Liver (tissue), 9 donors: ENCODE results near the gene CRAMP1. TPM values are rescaled to one million over a fixed set of nuclear protein-coding genes. Genes with fewer than 3 reads are reported as not detected.

Source experiments
- DNase-seq: peaks from one replicate; pipeline ENCODE4 v3.0.0-alpha.2; 2017; ENCODE audit warnings: low spot score
- H3K27ac ChIP-seq, 2 donors: one replicate each; pipeline ENCODE4 v1.7.0; 2013; ENCODE audit warnings: inconsistent platforms in 2 of 2, low read length in 2 of 2, control low read depth in 1 of 2, low read depth in 1 of 2, mild to moderate bottlenecking in 1 of 2
- H3K27me3 ChIP-seq, 4 donors: one replicate each; pipeline versions ENCODE4 v1.6.1 to v1.7.0; 2013; ENCODE audit warnings: low read length in 3 of 4, inconsistent platforms in 1 of 4, mild to moderate bottlenecking in 1 of 4, moderate library complexity in 1 of 4; ENCODE audit not compliant: control insufficient read depth in 4 of 4, insufficient read depth in 4 of 4
- H3K36me3 ChIP-seq, 4 donors: one replicate each; pipeline versions ENCODE4 v1.6.1 to v1.7.0; 2013; ENCODE audit warnings: low read length in 3 of 4, mild to moderate bottlenecking in 3 of 4, low read depth in 1 of 4, moderate library complexity in 1 of 4; ENCODE audit not compliant: control insufficient read depth in 4 of 4, insufficient read depth in 3 of 4
- H3K4me1 ChIP-seq, 4 donors: one replicate each; pipeline versions ENCODE4 v1.6.1 to v1.7.0; 2013; ENCODE audit warnings: low read length in 3 of 4, mild to moderate bottlenecking in 3 of 4, moderate library complexity in 1 of 4; ENCODE audit not compliant: control insufficient read depth in 4 of 4, insufficient read depth in 4 of 4
- H3K4me3 ChIP-seq, 3 donors: one replicate each; pipeline versions ENCODE4 v1.6.1 to v1.7.0; 2013; ENCODE audit warnings: low read length in 3 of 3, control low read depth in 1 of 3, low read depth in 1 of 3, mild to moderate bottlenecking in 1 of 3
- H3K9ac ChIP-seq, 2 donors: one replicate each; pipeline ENCODE4 v1.7.0; 2013; ENCODE audit warnings: low read length in 2 of 2, mild to moderate bottlenecking in 2 of 2, moderate library complexity in 2 of 2, control low read depth in 1 of 2, low read depth in 1 of 2
- H3K9me3 ChIP-seq, 4 donors: one replicate each; pipeline versions ENCODE4 v1.6.1 to v1.7.0; 2013; ENCODE audit warnings: low read length in 3 of 4; ENCODE audit not compliant: control insufficient read depth in 4 of 4
- ATF3 ChIP-seq: IDR thresholded peaks from 2 replicates; pipeline ENCODE4 v1.6.1; 2016; ENCODE audit warnings: antibody characterized with exemption
- CTCF ChIP-seq: fragments of 150-350 bp; IDR thresholded peaks from 2 replicates; pipeline ENCODE4 v1.5.1; 2017; ENCODE audit warnings: improper control_type of control experiment, low read depth, low read length; ENCODE audit not compliant: missing input control
- EGR1 ChIP-seq, 2 donors: IDR thresholded peaks; 2 replicates each; pipeline ENCODE4 v1.6.1; 2016 to 2018; ENCODE audit warnings: antibody characterized with exemption in 2 of 2, low read depth in 2 of 2
- FOXA1 ChIP-seq: IDR thresholded peaks from 2 replicates; pipeline ENCODE4 v1.6.1; 2016; ENCODE audit warnings: antibody characterized with exemption
- FOXA2 ChIP-seq: IDR thresholded peaks from 2 replicates; pipeline ENCODE4 v1.6.1; 2016; ENCODE audit warnings: antibody characterized with exemption
- GABPA ChIP-seq, 2 donors: IDR thresholded peaks in 1 of 2; conservative IDR thresholded peaks in 1 of 2; 2 replicates each; pipeline ENCODE4 v1.6.1; 2016; ENCODE audit warnings: antibody characterized with exemption in 2 of 2, mild to moderate bottlenecking in 1 of 2, moderate library complexity in 1 of 2
- HNF4A ChIP-seq, 2 donors: conservative IDR thresholded peaks; 2 replicates each; pipeline ENCODE4 v1.6.1; 2016; ENCODE audit warnings: antibody characterized with exemption in 2 of 2, mild to moderate bottlenecking in 2 of 2
- HNF4G ChIP-seq: IDR thresholded peaks from 2 replicates; pipeline ENCODE4 v1.6.1; 2016; ENCODE audit warnings: antibody characterized with exemption
- JUND ChIP-seq, 2 donors: IDR thresholded peaks; 2 replicates each; pipeline ENCODE4 v1.6.1; 2016; ENCODE audit warnings: antibody characterized with exemption in 2 of 2
- MAX ChIP-seq: IDR thresholded peaks from 2 replicates; pipeline ENCODE4 v1.6.1; 2016; ENCODE audit warnings: antibody characterized with exemption
- NR2F2 ChIP-seq: IDR thresholded peaks from 2 replicates; pipeline ENCODE4 v1.6.1; 2016; ENCODE audit warnings: antibody characterized with exemption
- RAD21 ChIP-seq, 2 donors: IDR thresholded peaks; 2 replicates each; pipeline ENCODE4 v1.6.1; 2016; ENCODE audit warnings: antibody characterized with exemption in 2 of 2, mild to moderate bottlenecking in 2 of 2
- REST ChIP-seq: IDR thresholded peaks from 2 replicates; pipeline ENCODE4 v1.6.1; 2016; ENCODE audit warnings: antibody characterized with exemption, mild to moderate bottlenecking
- RXRA ChIP-seq, 2 donors: IDR thresholded peaks; 2 replicates each; pipeline ENCODE4 v1.6.1; 2017 to 2018; ENCODE audit warnings: antibody characterized with exemption in 2 of 2, mild to moderate bottlenecking in 1 of 2
- SP1 ChIP-seq: IDR thresholded peaks from 2 replicates; pipeline ENCODE4 v1.6.1; 2018; ENCODE audit warnings: antibody characterized with exemption, mild to moderate bottlenecking
- TAF1 ChIP-seq: conservative IDR thresholded peaks from 2 replicates; pipeline ENCODE4 v1.6.1; 2016; ENCODE audit warnings: antibody characterized with exemption, mild to moderate bottlenecking
- YY1 ChIP-seq: IDR thresholded peaks from 2 replicates; pipeline ENCODE4 v1.6.1; 2016; ENCODE audit warnings: antibody characterized with exemption, mild to moderate bottlenecking
- ZBTB33 ChIP-seq: IDR thresholded peaks from 2 replicates; pipeline ENCODE4 v1.6.1; 2016; ENCODE audit warnings: antibody characterized with exemption
- WGBS: extraction: QIAGEN DNeasy Blood & Tissue Kit; methylation state at CpG from one replicate; pipeline ENCODE4 v1.1.7; 2013; 5-methylcytosine and 5-hydroxymethylcytosine counted together
- polyA plus RNA-seq, 2 donors: library from polyadenylated mRNA; stranded (reverse) in 1 of 2; unstranded in 1 of 2; fragments of 200-250 nt in 1 of 2; fragments of >200 nt in 1 of 2; fragmentation: Nextera tagmentation in 1 of 2; extraction: Ambion mirVana in 1 of 2; gene quantifications; one replicate each; pipeline versions ENCODE4 v1.2.1 to v1.2.3, GENCODE V29; 2013 to 2015
- total RNA-seq, 2 donors: library from RNA; depleted of rRNA; stranded (reverse); fragments of >200 nt; gene quantifications; one replicate each; pipeline ENCODE4 v1.2.3, GENCODE V29; 2014
- donor health status: healthy.
- donor health status: healthy.
- donor health status: healthy.
- donor health status: healthy.
- donor health status: healthy.

CRAMP1 gene
- total and polyA plus RNA-seq, 4 donors: 1.1 to 6.4 (median 4.2) TPM

DNA sequence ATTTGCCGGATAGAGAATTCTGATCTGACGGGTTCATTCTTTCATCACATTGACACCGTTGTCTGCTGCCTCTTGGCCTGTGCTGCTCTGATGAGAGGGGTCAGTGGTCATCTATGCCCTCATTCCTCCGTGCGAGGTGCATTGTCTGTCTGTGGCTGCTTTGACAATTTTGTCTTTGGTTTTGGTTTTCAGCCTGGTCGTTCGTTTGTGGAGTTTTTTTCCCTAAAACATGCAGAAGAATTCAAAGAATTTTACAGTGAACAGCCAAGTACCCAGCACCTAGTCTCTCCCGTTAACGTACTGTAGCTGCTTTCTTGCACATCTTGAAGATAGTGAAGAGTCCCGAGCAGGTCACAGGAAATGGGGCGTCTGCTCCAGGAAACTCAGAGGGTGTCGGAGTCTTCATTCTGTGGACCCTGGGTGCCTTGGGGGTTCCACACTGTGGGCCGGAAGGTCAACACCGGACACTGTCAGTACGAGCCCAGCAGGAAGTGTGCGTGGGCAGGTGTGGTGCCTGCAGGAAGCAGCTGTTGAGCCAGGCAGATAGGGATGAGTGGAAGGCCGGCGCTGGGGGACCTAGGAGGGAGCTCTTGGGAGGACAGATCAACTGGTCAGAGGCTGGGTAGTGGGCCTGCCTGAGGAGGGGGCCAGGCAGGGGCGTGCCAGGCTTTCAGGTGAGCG lies 28.2 kb downstream of the CRAMP1 start:
- WGBS: 86% methylated on average over 20 of the region's 20 CpGs
- H3K27me3 ChIP-seq: no peaks in the 10 kb centered on the region
- H3K9me3 ChIP-seq: no peaks in the 10 kb centered on the region
- no peak overlapping the region for H3K27ac ChIP-seq
- DNase-seq: no peak
- H3K4me3 ChIP-seq: no peak overlapping the region
- H3K36me3 ChIP-seq: peaks cover 7 to 73% (median 37%) of the 10 kb centered on the region in 4 donors
- no peaks in the 10 kb centered on the region for H3K4me1 ChIP-seq
- TF ChIP-seq GABPA (IDR thresholded peaks at IDR 0.05 in 1 of 2, conservative IDR thresholded peaks at IDR 0.05 in 1 of 2): no peak
- TF ChIP-seq FOXA2: no peak
- TF ChIP-seq REST: no peak
- TF ChIP-seq TAF1: no peak
- no peak for TF ChIP-seq YY1
- TF ChIP-seq HNF4A (conservative IDR thresholded peaks at IDR 0.05): no peak
- TF ChIP-seq HNF4G: no peak
- TF ChIP-seq EGR1 (IDR thresholded peaks at IDR 0.05; ENCODE audit: low read depth in 2 of 2): no peak
- TF ChIP-seq RAD21 (IDR thresholded peaks at IDR 0.05): no peak
- no peak for TF ChIP-seq RXRA (IDR thresholded peaks at IDR 0.05)
- no peak for TF ChIP-seq JUND (IDR thresholded peaks at IDR 0.05)
- TF ChIP-seq ATF3: no peak
- TF ChIP-seq ZBTB33: no peak
- no peak for TF ChIP-seq SP1
- no peak for TF ChIP-seq FOXA1
- no peak overlapping the region for H3K9ac ChIP-seq

DNA sequence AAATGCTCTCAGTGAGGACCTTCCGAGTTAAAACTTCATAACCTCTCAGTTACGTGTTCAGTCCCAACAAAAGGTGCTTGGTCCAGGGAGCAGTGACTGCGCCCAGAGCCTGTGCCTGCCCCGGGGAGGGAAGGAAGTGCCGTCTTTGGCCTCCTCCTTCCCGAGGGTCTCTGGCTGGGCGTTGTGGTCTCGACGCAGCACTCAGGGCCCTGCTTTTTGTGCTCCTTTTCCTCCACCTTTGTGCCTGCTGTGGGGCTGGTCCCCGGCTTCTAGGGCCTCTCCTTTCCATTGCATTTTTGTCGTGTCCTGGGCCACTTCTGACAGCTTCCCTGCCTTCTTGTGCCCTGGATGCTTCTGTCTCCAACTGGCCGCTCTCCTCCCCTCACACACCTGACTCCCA lies 29.1 kb downstream of the CRAMP1 start:
- 94% methylated on average over 12 of the region's 12 CpGs for WGBS
- no peaks in the 10 kb centered on the region for H3K4me1 ChIP-seq
- H3K27ac ChIP-seq: no peak overlapping the region
- no peaks in the 10 kb centered on the region for H3K27me3 ChIP-seq
- no peak for TF ChIP-seq JUND (IDR thresholded peaks at IDR 0.05)
- no peak for TF ChIP-seq CTCF
- TF ChIP-seq HNF4G: no peak
- no peak for TF ChIP-seq MAX
- no peak for TF ChIP-seq NR2F2
- no peaks in the 10 kb centered on the region for H3K9me3 ChIP-seq
- no peak overlapping the region for H3K4me3 ChIP-seq
- no peak for DNase-seq
- H3K36me3 ChIP-seq: peaks cover 9 to 78% (median 39%) of the 10 kb centered on the region in 4 donors
- no peak overlapping the region for H3K9ac ChIP-seq
